Epithelial cell of proximal tubule (primary cell): ENCODE data around the gene SLC2A4RG. TPM values are rescaled to one million over a fixed set of nuclear protein-coding genes. Genes with fewer than 3 reads are reported as not detected.

Experiments
- DNase-seq: peaks from one replicate; pipeline ENCODE4 v3.0.0-alpha.2; 2011; ENCODE audit warnings: low read depth
- H3K4me3 ChIP-seq: 2 replicates; pipeline ENCODE4 v1.5.1; 2011; ENCODE audit warnings: low read depth, mild to moderate bottlenecking, low read length
- total RNA-seq: library from RNA; depleted of rRNA; stranded (reverse); fragments of >200 nt; gene quantifications from 2 replicates; pipeline ENCODE4 v1.2.3, GENCODE V29; 2015
- TF ChIP-seq, protein P1 (sequence below): conservative IDR thresholded peaks from 2 replicates; pipeline ENCODE4 v1.5.1; 2012; ENCODE audit warnings: low read depth, mild to moderate bottlenecking, low read length

Gene SLC2A4RG
- total RNA-seq, 1 donor from 2014 or later: 91.5 TPM

- H3K4me3 ChIP-seq: no peak overlapping the region
- TF ChIP-seq, protein P1, sequence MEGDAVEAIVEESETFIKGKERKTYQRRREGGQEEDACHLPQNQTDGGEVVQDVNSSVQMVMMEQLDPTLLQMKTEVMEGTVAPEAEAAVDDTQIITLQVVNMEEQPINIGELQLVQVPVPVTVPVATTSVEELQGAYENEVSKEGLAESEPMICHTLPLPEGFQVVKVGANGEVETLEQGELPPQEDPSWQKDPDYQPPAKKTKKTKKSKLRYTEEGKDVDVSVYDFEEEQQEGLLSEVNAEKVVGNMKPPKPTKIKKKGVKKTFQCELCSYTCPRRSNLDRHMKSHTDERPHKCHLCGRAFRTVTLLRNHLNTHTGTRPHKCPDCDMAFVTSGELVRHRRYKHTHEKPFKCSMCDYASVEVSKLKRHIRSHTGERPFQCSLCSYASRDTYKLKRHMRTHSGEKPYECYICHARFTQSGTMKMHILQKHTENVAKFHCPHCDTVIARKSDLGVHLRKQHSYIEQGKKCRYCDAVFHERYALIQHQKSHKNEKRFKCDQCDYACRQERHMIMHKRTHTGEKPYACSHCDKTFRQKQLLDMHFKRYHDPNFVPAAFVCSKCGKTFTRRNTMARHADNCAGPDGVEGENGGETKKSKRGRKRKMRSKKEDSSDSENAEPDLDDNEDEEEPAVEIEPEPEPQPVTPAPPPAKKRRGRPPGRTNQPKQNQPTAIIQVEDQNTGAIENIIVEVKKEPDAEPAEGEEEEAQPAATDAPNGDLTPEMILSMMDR: no peak
- DNase-seq: no peak
Observed at GRCh38 chr20:63778034-63778752, 38.6 kb downstream of the SLC2A4RG start.

- DNase-seq: no peak
- H3K4me3 ChIP-seq: no peak overlapping the region
- TF ChIP-seq, protein P1: no peak
Observed at GRCh38 chr20:63778857-63779256, 39.3 kb downstream of the SLC2A4RG start.

- no peak overlapping the region for H3K4me3 ChIP-seq
- TF ChIP-seq, protein P1: no peak
Observed at GRCh38 chr20:63781181-63781580, 41.6 kb downstream of the SLC2A4RG start.

DNA sequence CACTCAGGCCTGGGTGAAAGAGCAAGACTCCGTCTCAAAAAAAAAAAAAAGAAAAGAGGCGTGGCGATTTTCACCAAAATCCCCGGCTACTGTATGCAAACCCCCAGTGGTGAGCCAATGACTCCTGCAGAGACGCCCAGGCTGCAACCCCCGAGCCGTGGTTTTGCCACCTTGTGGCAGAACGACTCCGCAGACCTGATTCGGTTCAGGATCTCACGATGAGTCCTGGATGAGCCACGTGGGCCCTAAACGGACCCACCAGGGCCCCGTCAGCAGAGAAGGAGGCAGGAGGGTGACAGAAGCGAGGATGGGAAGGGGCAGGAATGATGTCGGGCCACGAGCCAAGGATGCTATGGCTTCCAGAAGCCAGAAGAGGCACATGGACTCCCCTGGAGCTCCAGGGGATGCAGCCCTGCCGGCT is 42.5 kb downstream of the SLC2A4RG start:
- TF ChIP-seq, protein P1: no peak
- no peak overlapping the region for H3K4me3 ChIP-seq
- no peak for DNase-seq

More at GRCh38 chr20:63781181-63781580, 41.6 kb downstream of the SLC2A4RG start:
- no peak for DNase-seq

GRCh38 chr20:63782521-63782971 is 43.0 kb downstream of the SLC2A4RG start:
- H3K4me3 ChIP-seq: no peak overlapping the region
- DNase-seq: no peak
- TF ChIP-seq, protein P1: no peak

DNA sequence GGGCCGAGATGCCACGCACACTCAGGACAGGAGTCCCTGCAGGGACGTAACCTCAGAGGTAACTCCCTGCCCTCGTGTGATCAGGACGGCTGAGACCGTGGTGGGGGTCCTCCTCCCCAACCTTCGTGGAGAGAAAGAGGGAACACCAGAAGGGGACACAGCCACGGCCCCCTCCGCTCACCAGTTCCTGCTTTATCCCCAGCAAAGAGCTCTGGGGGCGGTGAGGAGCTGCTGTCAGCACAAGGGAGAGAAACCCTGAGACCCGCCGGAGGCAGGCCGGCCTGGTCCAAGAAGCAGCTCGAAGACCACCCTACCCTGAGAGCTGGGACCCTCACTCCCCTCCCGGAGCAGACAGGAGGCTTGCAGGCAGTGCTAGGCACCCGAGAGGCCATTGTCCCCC is 44.4 kb downstream of the SLC2A4RG start:
- H3K4me3 ChIP-seq: no peak overlapping the region
- TF ChIP-seq, protein P1: no peak
- DNase-seq: no peak

DNA sequence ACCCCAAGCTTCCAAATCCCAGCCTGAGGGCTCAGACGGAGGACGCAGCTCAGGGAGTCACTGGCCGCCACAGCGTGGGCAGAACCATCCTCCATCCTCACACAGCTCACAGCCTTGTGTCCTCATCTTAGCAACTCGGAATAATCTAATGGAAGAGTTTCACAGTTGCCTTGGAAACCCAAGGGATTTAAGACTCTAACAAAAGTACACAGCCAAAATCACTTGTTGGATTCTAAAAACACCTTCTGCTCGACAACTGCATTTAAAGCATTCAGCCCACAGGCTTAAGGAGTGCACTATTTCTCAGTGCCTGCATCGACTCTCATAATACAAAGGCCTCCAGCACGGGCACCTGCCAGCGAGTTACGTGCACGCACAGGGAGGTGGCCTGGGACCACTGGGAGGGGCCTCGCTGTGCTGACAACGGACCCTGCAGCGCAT is 46.1 kb downstream of the SLC2A4RG start:
- H3K4me3 ChIP-seq: no peak overlapping the region
- no peak for DNase-seq
- TF ChIP-seq, protein P1: no peak
